Aorta (tissue), 5 donors: ENCODE results near the gene SRGAP3. TPM values are rescaled to one million over a fixed set of nuclear protein-coding genes. Genes with fewer than 3 reads are reported as not detected.

Experiments used
- ATAC-seq: fragments of 200-7000 bp; cut with Tn5 transposase; one replicate; pipeline ENCODE4 v1.9.1; 2022; ENCODE audit warnings: moderate library complexity; ENCODE audit not compliant: low FRiP score
- DNase-seq, 2 donors: peaks; one replicate each; pipeline ENCODE4 v3.0.0-alpha.2; 2020
- H3K27ac ChIP-seq, 2 donors: one replicate each; pipeline ENCODE4 v1.5.1; 2013; ENCODE audit warnings: low read length in 2 of 2, mild to moderate bottlenecking in 2 of 2, moderate library complexity in 2 of 2, control low read depth in 1 of 2, inconsistent platforms in 1 of 2, low read depth in 1 of 2
- H3K27me3 ChIP-seq, 2 donors: one replicate each; pipeline ENCODE4 v1.6.1; 2013; ENCODE audit warnings: control low read depth in 1 of 2, low read length in 1 of 2, mild to moderate bottlenecking in 1 of 2, moderate library complexity in 1 of 2; ENCODE audit not compliant: insufficient read depth in 2 of 2, control insufficient read depth in 1 of 2
- H3K36me3 ChIP-seq, 2 donors: one replicate each; pipeline ENCODE4 v1.6.1; 2013; ENCODE audit warnings: control low read depth in 1 of 2, low read length in 1 of 2, mild to moderate bottlenecking in 1 of 2; ENCODE audit not compliant: insufficient read depth in 2 of 2, control insufficient read depth in 1 of 2
- H3K4me1 ChIP-seq, 2 donors: one replicate each; pipeline ENCODE4 v1.6.1; 2013; ENCODE audit warnings: low read length in 2 of 2, control low read depth in 1 of 2, mild to moderate bottlenecking in 1 of 2, moderate library complexity in 1 of 2; ENCODE audit not compliant: insufficient read depth in 2 of 2, control insufficient read depth in 1 of 2
- H3K4me3 ChIP-seq, 2 donors: one replicate each; pipeline ENCODE4 v1.5.1; 2013; ENCODE audit warnings: low read length in 2 of 2, control low read depth in 1 of 2, mild to moderate bottlenecking in 1 of 2
- H3K9me3 ChIP-seq: one replicate; pipeline ENCODE4 v1.6.1; 2013; ENCODE audit warnings: mild to moderate bottlenecking, low read length; ENCODE audit not compliant: control insufficient read depth
- WGBS, 2 donors: extraction: QIAGEN DNeasy Blood & Tissue Kit; methylation state at CpG; one replicate each; pipeline ENCODE4 v1.1.7; 2013; 5-methylcytosine and 5-hydroxymethylcytosine counted together
- intact Hi-C, 2 donors: fragments of 100-400 bp; cut with DNase I; formaldehyde crosslinking; loops; one replicate each; pipeline versions ENCODE4 v1.14.2 to v1.15.0; 2022
- polyA plus RNA-seq, 2 donors: library from polyadenylated mRNA; stranded (reverse); fragments of 200-250 nt; gene quantifications; one replicate each; pipeline ENCODE4 v1.2.3, GENCODE V29; 2013
- total RNA-seq, 2 donors: library from RNA; stranded (reverse); fragmentation: NEBNext Ultra II Directional; extraction: Animal tissue kit (Norgen Biotek cat#: 25700); gene quantifications; one replicate each; pipeline ENCODE4 v1.2.1, GENCODE V29; 2021
- donor health status: healthy with polysubstance abuse.
- donor health status: Bipolar disorder and iron deficiency.
- donor health status: DM: no; HTN: no; CAD: no.
- donor health status: DM: no; HTN: no; CAD: no.
- donor health status: DM: yes; HTN: yes; CAD: no.

The SRGAP3 gene
- total and polyA plus RNA-seq, 4 donors, result 0.26 to 11.7 (median 1.3) TPM

DNA sequence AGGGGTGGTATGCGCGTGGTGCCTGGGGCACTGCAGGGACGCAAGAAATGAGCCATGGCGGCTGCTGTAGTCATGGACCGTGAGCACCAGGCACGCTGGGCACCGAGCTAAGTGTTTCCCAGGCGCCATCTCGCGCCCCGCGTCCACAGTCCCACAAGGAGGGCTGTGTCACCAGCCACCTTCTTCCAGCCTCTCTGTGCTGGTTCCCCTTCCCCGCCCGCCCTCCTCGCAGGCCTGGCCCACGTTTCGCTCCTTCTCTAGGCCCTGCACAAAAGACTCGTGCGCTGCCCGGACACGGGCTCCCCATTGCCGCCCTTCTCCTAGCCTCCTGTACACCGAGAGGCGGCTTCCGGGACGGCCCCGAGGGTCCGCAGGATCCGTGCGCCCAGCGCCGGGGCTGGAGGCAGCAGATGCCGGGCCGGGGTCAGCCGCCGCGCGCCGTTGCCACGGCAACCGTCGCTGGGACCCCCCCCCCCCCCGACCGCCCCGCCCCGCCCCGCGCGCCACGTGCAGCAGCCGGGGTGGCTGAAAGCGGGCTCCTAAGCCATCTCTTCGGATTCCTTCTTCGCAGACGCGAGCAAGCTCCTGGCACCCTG, 113.4 kb downstream of the SRGAP3 start:
- peak overlapping the region; percentile 21 to 33 for H3K4me3 ChIP-seq
- no peaks in the 10 kb centered on the region for H3K36me3 ChIP-seq
- peak; percentile 62 for ATAC-seq
- intact Hi-C loops, result no loop called here
- H3K4me1 ChIP-seq, result no peaks in the 10 kb centered on the region
- no peak for DNase-seq
- WGBS, 2 donors, result 13 to 17% methylated on average over 47 to 56 of the region's 56 CpGs
- no peaks in the 10 kb centered on the region for H3K27me3 ChIP-seq
- H3K27ac ChIP-seq, result no peak overlapping the region
- peaks cover 2% of the 10 kb centered on the region for H3K9me3 ChIP-seq

DNA sequence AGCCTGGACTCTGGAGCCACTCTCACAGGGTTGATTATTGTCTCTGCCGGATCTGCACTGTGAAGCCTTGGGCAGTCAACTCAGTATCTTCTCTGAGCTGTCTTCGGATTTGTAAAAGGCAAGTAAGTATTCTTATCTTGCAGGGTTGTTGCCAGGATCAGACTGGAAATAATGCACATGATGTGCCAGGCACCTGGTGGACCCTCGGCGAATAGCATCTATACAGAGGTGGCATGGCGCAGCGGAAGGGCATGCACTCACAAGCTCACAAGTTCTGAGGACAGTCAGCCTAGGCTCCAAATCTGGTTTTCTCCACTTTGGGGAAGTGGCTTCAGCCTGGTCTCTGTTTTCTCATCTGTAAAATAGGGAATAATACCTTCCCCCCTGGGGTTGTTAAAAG, 113.9 kb downstream of the SRGAP3 start:
- ATAC-seq, result no peak
- intact Hi-C loops, result no loop called here
- Histone ChIP-seq H3K9me3 (peaks cover 2% of the 10 kb centered on the region), H3K27ac (no peak overlapping the region), H3K4me3 (no peak overlapping the region), H3K36me3 (no peaks in the 10 kb centered on the region), H3K4me1 (no peaks in the 10 kb centered on the region), H3K27me3 (no peaks in the 10 kb centered on the region)
- no peak for DNase-seq
- 91 to 93% methylated on average over 6 of the region's 6 CpGs for WGBS, 2 donors

DNA sequence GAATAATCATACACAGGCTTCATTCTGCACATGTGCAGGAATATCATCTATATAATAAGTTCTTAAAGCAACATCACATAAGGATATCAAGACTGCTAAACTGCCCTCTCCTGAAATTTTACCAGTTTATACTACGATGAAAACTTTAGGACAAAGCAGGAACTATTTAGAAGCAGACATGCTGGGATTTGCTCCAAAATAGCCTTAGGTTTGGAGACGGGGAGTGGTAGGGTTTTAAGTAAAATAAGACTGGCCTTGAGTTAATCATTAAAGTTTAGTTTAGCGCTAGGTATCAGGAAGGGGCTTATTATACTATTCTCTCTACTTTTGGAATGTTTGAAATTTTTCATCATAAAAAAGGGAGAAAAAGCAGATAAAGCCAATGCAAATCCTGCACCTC, 115.8 kb downstream of the SRGAP3 start:
- no peaks in the 10 kb centered on the region for H3K36me3 ChIP-seq
- no peaks in the 10 kb centered on the region for H3K27me3 ChIP-seq
- ATAC-seq (no peak), DNase-seq (no peak)
- no peak overlapping the region for H3K27ac ChIP-seq
- no peaks in the 10 kb centered on the region for H3K4me1 ChIP-seq
- H3K4me3 ChIP-seq, result no peak overlapping the region
- H3K9me3 ChIP-seq, result no peaks in the 10 kb centered on the region
- intact Hi-C loops, result no loop called here
- 33 to 38% methylated on average over 3 of the region's 3 CpGs for WGBS, 2 donors

DNA sequence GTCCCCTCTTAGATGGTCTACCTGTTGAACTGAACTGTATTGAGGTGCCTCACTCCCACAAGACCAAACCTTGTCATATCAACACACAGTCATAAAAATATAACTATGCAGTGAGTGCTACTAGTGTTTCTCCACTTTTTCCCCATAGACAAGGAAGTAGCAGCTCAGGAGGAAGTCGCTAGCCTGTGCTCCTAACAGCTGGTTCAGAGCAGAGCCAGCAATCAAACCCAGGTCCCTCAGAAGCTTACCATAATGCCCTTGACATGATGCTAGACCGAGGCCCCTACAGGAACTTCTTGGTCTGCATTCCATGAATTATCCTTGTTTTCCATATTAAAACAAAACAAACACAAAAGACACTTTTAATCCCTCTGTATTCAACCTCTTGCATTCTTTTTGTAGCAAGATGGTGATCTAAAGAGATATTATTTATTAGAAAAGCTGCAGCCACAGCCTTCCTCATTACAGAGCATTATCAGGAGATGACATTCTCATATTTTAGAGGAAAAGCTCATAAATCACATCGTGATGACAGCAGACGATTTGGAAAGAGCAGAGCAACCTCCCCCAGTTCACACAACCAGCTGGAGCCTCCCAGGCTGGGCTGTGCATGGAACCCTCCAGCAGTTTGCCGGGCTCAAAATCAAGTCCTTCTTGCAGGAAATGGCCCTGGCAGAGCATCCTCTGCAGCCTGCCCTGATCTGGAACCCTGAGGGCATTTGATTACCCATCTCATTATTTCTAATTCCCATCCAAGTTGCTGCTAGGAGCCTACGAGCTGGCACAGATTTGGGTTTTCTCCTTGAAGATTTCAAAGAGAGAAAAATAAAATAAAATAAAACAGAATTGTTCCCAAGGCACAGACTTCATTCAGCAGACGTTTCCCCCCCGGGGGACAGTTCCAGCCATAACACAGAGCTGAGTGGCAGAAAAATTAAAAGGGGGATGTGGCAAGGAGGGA, 118.8 kb downstream of the SRGAP3 start:
- Histone ChIP-seq H3K9me3 (no peaks in the 10 kb centered on the region), H3K36me3 (no peaks in the 10 kb centered on the region), H3K4me3 (no peak overlapping the region), H3K4me1 (no peaks in the 10 kb centered on the region), H3K27me3 (no peaks in the 10 kb centered on the region), H3K27ac (no peak overlapping the region)
- intact Hi-C loops, result no loop called here
- ATAC-seq (no peak), DNase-seq (no peak)
- WGBS, 2 donors, result 55 to 57% methylated on average over 8 of the region's 8 CpGs

DNA sequence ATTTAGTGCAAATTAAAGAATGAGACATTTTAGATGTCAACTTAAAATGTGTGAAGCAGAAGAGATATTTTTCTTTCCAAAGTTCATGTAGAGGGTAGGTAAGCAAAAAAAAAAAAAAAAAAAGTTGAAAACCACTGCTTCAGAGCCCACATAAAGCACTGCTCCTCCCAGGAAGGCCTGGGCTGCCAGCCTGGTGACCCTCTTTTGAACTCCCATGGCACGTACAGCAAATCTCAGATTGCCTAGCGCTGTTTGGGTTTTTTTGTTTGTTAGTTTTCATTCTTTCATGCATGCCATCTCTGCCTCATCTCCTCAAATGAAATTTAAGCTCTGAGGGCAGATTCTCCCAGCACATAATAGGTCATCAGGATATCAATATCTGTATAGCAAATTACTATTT, 120.1 kb downstream of the SRGAP3 start:
- no peak for DNase-seq
- no peak for ATAC-seq
- Histone ChIP-seq H3K36me3 (no peaks in the 10 kb centered on the region), H3K27me3 (no peaks in the 10 kb centered on the region), H3K27ac (no peak overlapping the region), H3K9me3 (no peaks in the 10 kb centered on the region), H3K4me1 (no peaks in the 10 kb centered on the region), H3K4me3 (no peak overlapping the region)
- intact Hi-C loops, result no loop called here
- 74 to 78% methylated on average over 2 of the region's 2 CpGs for WGBS, 2 donors

DNA sequence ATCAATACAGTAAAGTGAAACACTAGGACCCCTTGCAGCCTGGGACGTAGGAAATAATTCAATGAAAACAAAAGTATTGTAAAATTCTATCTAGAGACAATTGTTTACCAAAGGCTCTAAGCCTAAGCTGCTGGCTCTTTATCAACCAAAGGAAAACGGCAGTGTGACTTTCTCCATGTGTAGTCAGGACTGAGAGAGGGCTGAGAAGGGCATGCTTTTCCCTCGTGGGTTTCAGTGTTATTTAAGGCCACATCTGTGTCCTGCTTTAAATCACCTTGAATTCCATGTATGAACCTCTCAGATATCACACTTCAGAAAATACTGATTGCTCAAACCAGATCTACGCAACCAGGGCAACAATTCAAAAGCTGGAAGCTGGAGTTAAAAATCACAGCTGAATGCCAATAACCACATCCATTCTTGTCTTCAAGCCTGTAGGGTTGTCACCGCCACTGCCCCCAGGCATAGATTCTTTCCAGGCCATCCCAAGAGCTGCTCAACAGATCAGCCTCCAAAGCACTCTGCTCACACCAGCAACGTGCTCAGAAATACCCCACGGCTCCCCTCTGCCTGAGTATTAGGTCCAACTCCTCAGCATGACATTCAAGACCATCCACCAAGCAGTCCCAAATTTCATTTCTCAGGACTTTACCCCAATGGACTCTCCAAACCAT, 124.0 kb downstream of the SRGAP3 start:
- DNase-seq, result no peak
- Histone ChIP-seq H3K4me1 (no peaks in the 10 kb centered on the region), H3K4me3 (no peak overlapping the region), H3K27ac (no peak overlapping the region), H3K9me3 (no peaks in the 10 kb centered on the region), H3K27me3 (no peaks in the 10 kb centered on the region), H3K36me3 (no peaks in the 10 kb centered on the region)
- intact Hi-C loops, result no loop called here
- 65 to 74% methylated on average over 7 of the region's 7 CpGs for WGBS, 2 donors
- no peak for ATAC-seq

DNA sequence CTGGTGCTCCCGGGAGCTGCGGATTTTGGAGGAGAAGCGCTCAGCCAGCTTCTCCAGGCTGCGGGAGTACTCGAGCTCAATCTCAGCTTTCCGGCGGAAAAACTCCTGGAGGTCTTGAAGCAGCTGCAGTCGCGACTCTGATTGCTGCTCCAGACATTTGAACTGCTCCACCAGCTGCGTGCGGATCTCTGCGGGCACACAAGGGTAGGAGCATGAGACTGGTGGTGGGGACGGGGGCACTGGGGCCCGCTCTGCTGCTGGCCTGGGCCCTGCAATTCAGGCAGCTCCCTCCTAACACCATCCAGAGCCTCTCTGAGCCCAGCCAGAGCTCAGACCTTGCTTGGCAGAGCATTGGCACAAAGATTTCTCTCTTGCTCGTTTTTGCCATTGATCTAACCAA, 124.7 kb downstream of the SRGAP3 start:
- intact Hi-C loops, result no loop called here
- Histone ChIP-seq H3K27ac (no peak overlapping the region), H3K4me3 (no peak overlapping the region), H3K36me3 (no peaks in the 10 kb centered on the region), H3K4me1 (no peaks in the 10 kb centered on the region), H3K9me3 (no peaks in the 10 kb centered on the region), H3K27me3 (no peaks in the 10 kb centered on the region)
- no peak for ATAC-seq
- DNase-seq, result no peak
- WGBS, 2 donors, result 91 to 92% methylated on average over 15 of the region's 15 CpGs

DNA sequence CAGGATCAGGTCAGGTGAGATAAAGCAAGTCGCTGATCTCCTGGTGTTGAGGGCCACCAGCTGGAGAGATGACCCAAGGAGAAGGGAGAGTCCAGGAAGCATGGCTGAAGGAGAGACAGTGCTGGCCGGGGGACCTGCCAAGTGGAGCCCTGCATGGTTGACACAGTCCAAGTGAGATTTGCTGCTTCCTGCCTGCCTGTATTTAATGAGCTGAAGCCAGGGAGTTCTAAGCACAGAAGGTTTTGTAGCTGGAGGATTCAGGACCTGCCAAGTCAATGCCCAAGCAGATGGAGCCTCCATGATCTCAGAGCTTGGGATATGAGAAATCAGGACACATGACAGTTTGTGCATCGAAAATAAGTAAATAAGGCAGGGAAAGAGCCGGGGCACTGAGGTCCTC, 125.6 kb downstream of the SRGAP3 start:
- Histone ChIP-seq H3K27ac (no peak overlapping the region), H3K4me1 (no peaks in the 10 kb centered on the region), H3K4me3 (no peak overlapping the region), H3K27me3 (no peaks in the 10 kb centered on the region), H3K9me3 (no peaks in the 10 kb centered on the region), H3K36me3 (no peaks in the 10 kb centered on the region)
- intact Hi-C loops, result no loop called here
- ATAC-seq (no peak), DNase-seq (no peak)
- WGBS, 2 donors, result 84 to 89% methylated on average over 4 of the region's 4 CpGs
